ENCODE measurements around the gene MYO16. TPM values are rescaled to one million over a fixed set of nuclear protein-coding genes. Genes with fewer than 3 reads are reported as not detected.

Gene MYO16
- total RNA-seq, 1 experiment from 2014 or later, result not detected

DNA sequence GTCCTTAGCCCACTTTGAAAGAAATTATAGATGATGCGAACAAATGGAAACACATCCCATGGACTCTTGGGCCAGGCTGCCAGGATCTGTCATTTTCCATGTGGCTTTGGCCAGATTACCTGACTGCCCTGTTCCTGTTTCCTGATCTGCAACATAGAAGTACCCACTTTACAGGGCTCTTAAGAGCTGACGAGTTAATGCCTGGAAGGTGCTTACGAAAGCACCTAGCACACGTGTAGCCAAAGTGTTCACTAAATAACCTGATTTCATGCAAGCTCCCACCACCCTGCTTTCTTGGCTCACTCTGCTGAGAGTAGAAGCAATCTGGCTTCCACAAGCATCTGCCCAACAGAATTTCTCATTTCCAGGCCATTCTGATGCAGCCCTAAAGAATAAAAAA, 575.2 kb downstream of the MYO16 start:
- no peak overlapping the region for H3T11ph ChIP-seq (ENCODE audit: low read length)
- no peak overlapping the region for H3K14ac ChIP-seq (ENCODE audit: insufficient read depth, low read length)
- H2BK120ac ChIP-seq (ENCODE audit: low read depth, low read length, poor library complexity, severe bottlenecking), result no peak overlapping the region
- H3K36me3 Mint-ChIP-seq (ENCODE audit: insufficient read depth in 1 of 3, low read depth in 3 of 3), result no peaks in the 10 kb centered on the region
- H3K4me1 ChIP-seq (ENCODE audit: insufficient read depth, low read length), result no peaks in the 10 kb centered on the region
- H4K20me1 ChIP-seq (ENCODE audit: control insufficient read depth, insufficient read depth, insufficient read length), result no peaks in the 10 kb centered on the region
- peaks cover 2% of the 10 kb centered on the region for H3K27me3 Mint-ChIP-seq (ENCODE audit: low read depth)
- H3K9me3 Mint-ChIP-seq, result no peaks in the 10 kb centered on the region
- no peak overlapping the region for H4K5ac ChIP-seq (ENCODE audit: insufficient read length, low read depth, low read length)
- no peaks in the 10 kb centered on the region for H3K27me3 ChIP-seq (ENCODE audit: insufficient read depth, low read length)
- H3K27ac Mint-ChIP-seq, result no peak overlapping the region
- H3K79me2 ChIP-seq (ENCODE audit: insufficient read depth, low read length), result no peaks in the 10 kb centered on the region
- H2BK5ac ChIP-seq (ENCODE audit: insufficient read length, low read length), result no peak overlapping the region
- no peak overlapping the region for H3K27ac ChIP-seq (ENCODE audit: insufficient read length, low read depth, low read length)
- TF ChIP-seq, protein P1, sequence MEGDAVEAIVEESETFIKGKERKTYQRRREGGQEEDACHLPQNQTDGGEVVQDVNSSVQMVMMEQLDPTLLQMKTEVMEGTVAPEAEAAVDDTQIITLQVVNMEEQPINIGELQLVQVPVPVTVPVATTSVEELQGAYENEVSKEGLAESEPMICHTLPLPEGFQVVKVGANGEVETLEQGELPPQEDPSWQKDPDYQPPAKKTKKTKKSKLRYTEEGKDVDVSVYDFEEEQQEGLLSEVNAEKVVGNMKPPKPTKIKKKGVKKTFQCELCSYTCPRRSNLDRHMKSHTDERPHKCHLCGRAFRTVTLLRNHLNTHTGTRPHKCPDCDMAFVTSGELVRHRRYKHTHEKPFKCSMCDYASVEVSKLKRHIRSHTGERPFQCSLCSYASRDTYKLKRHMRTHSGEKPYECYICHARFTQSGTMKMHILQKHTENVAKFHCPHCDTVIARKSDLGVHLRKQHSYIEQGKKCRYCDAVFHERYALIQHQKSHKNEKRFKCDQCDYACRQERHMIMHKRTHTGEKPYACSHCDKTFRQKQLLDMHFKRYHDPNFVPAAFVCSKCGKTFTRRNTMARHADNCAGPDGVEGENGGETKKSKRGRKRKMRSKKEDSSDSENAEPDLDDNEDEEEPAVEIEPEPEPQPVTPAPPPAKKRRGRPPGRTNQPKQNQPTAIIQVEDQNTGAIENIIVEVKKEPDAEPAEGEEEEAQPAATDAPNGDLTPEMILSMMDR (conservative IDR thresholded peaks at IDR 0.05), result no peak
- H3K9ac ChIP-seq (ENCODE audit: extremely low read depth, insufficient read length, low read length), result no peak overlapping the region
- no peak overlapping the region for H3K4me2 ChIP-seq (ENCODE audit: insufficient read depth, insufficient read length, low read length)
- H2BK20ac ChIP-seq (ENCODE audit: low read depth, low read length, poor library complexity, severe bottlenecking), result no peak overlapping the region
- peaks cover 3 to 4% of the 10 kb centered on the region in 2 experiments; a peak in 1 of 4 replicates for H3K4me1 Mint-ChIP-seq
- no peak overlapping the region for H2AK5ac ChIP-seq (ENCODE audit: insufficient read length, low read length)
- no peak overlapping the region for H2BK15ac ChIP-seq (ENCODE audit: low read depth, low read length)
- H3K4me3 Mint-ChIP-seq, result no peak overlapping the region
- H3K4ac ChIP-seq (ENCODE audit: low read depth, low read length), result no peak overlapping the region
- H3K79me1 ChIP-seq (ENCODE audit: insufficient read depth, low read depth, low read length, poor library complexity, severe bottlenecking), result no peaks in the 10 kb centered on the region
- H4K8ac ChIP-seq (replicated peaks; ENCODE audit: insufficient read length, low read depth, low read length), result no peak overlapping the region
- H3K9me3 ChIP-seq (ENCODE audit: control insufficient read depth, low read depth, low read length), result no peaks in the 10 kb centered on the region
- no peak overlapping the region for H3K18ac ChIP-seq (ENCODE audit: insufficient read length, low read depth, low read length)
- no peak overlapping the region for H2AFZ ChIP-seq (ENCODE audit: low read length)
- no peak overlapping the region for H2BK12ac ChIP-seq (ENCODE audit: insufficient read length, low read depth, low read length)
- no CpG with 5 or more reads among the region's 4 CpGs for WGBS (ENCODE audit: extremely low coverage, insufficient read length, low lambda C conversion rate)
- no peak overlapping the region for H3K56ac ChIP-seq (ENCODE audit: insufficient read length, low read depth, low read length)
- H3K23me2 ChIP-seq (ENCODE audit: insufficient read length, low read depth, low read length, poor library complexity, severe bottlenecking), result no peaks in the 10 kb centered on the region
- no peak overlapping the region for H3K23ac ChIP-seq (ENCODE audit: insufficient read length, low read depth, low read length)
- no peak for DNase-seq
- H4K91ac ChIP-seq (ENCODE audit: insufficient read length, low read depth, low read length), result no peak overlapping the region
